ENCODE measurements around the gene IL15.
A peak's percentile ranks its signal among the peaks of the same experiment; 100 is the strongest.
"Not testable (repeated sequence)": the region's sequence is repeated elsewhere in the genome, so short reads cannot be mapped to it uniquely, and the experiment has no call there.

Gene IL15, protein sequence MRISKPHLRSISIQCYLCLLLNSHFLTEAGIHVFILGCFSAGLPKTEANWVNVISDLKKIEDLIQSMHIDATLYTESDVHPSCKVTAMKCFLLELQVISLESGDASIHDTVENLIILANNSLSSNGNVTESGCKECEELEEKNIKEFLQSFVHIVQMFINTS

GRCh38 chr4:141636082-141636770, at the start of gene IL15:
IL15 (plus strand) TSS chr4:141636583; CDS start chr4:141719465, 82,882 bp downstream.
- peak; percentile 58 to 79 for DNase-seq

GRCh38 chr4:141587897-141588296, 48.5 kb upstream of the IL15 start:
- DNase-seq, result no peak

DNA sequence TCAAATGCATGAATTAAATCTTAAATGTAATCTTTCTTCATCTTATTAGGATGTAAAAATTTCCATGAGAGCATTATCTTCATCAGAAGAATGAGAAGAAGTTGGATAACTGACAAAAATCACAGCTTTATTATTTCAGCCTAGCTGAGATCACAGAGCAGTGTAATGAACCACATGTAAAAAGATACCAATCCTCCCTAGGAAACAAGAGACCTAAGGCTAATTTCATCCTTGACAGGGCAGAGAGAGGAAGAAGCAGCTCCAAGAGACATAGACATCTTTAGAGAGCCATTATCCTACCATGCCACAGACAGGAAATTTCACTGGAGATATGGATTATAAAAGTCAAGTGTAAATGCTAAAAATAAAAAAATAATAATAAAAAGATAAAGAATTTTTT, 40.9 kb upstream of the IL15 start:
- no peak for DNase-seq

- DNase-seq, result no peak
These were observed 36.5 kb upstream of the IL15 start for GRCh38 chr4:141599853-141600252.

- DNase-seq, result not testable (repeated sequence)
These were observed 31.7 kb upstream of the IL15 start for GRCh38 chr4:141604683-141605082.

DNA sequence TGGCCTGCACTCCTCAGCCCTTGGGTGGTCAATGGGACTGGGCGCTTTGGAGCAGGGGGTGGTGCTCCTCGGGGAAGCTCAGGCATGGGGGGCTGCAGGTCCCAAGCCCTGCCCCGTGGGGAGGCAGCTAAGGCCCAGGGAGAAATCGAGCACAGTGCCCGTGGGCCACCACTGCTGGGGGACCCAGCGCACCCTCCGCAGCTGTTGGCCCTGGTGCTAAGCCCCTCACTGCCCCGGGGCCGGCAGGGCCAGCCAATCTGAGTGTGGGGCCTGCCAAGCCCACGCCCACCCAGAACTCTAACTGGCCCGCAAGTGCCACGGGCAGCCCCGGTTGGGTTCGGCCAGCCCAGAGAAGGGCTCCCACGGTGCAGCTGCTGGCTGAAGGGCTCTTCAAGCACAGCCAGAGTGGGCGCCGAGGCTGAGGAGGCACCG, 30.9 kb upstream of the IL15 start:
- no peak for DNase-seq

- no peak for DNase-seq
These were observed 27.1 kb upstream of the IL15 start for GRCh38 chr4:141609243-141609642.

DNA sequence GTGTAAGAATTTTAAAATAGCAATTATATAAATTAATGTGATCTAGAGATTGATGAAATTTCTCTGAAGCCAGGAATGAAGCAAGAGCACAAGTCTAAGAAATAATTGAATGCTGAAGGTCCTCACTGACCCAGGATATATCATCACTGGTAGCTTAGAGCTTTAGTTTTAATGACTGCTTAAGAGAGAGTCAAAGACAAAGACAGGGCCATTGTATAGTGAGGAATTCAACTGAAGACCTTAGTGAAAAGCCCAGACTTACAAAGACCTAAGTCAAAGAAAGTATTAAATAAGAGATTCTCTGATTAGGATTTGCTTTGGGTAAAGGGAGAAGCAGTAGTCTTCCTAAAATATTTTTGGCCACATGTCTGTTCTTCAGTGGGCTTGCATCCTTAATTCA, 26.0 kb upstream of the IL15 start:
- DNase-seq, result no peak

GRCh38 chr4:141614878-141615586, 21.4 kb upstream of the IL15 start:
- DNase-seq, result no peak

- DNase-seq, result not testable (repeated sequence)
These were observed 20.8 kb upstream of the IL15 start for GRCh38 chr4:141615587-141615918.

- no peak for DNase-seq
These were observed 15.7 kb upstream of the IL15 start for GRCh38 chr4:141620715-141621114.

- DNase-seq, result no peak
These were observed 11.4 kb upstream of the IL15 start for GRCh38 chr4:141625023-141625422.

DNA sequence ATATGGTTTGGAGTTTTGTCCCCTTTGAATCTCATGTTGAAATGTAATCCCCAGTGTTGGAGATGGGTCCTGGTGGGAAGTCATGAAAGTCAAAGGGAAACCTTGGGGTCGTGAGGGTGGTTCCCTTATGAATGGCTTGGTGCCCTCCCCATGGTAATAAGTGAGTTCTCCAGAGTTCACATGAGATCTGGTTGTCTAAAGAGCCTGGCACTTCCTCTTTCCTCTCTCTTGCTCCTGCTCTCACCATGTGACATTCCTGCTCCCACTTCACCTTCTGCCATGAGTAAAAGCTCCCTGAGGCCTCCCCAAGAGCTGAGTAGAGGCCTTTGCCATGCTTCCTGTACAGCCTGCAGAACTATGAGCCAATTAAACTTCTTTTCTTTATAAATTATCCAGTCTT, 5.5 kb upstream of the IL15 start:
- no peak for DNase-seq

DNA sequence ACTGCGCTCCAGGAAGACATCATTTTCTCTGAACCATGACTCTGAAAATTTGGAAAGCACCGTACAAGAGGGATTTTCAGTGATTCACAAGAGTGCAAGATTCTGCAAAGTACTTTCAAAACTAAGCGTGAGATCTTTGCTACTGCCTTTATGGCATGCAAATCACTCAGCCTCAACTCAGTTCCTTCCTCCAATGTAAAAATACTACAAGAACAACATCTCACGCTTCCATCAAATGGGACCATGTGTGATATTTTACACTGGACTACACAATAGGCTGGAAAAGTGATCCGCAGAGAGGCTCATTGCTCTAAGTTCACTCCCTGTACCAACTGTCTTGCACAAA, 674 bp upstream of the IL15 start:
- DNase-seq, result no peak

DNA sequence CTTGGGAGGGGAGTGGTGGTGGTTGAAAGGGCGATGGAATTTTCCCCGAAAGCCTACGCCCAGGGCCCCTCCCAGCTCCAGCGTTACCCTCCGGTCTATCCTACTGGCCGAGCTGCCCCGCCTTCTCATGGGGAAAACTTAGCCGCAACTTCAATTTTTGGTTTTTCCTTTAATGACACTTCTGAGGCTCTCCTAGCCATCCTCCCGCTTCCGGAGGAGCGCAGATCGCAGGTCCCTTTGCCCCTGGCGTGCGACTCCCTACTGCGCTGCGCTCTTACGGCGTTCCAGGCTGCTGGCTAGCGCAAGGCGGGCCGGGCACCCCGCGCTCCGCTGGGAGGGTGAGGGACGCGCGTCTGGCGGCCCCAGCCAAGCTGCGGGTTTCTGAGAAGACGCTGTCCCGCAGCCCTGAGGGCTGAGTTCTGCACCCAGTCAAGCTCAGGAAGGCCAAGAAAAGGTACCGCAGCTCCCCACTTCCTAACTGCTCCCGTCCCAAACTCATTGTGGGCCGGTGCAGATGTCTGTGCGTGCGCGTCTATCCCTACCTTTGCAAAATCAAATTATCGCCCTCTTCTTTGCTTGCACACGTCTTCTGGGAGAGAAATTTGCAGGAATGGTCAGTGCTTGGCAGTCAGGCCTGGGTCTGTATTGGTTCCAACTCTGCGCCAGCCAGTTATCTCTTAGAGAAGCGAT, 533 bp downstream of the IL15 start:
- DNase-seq, result no peak

GRCh38 chr4:141637565-141637964, 1.2 kb downstream of the IL15 start:
- no peak for DNase-seq

DNA sequence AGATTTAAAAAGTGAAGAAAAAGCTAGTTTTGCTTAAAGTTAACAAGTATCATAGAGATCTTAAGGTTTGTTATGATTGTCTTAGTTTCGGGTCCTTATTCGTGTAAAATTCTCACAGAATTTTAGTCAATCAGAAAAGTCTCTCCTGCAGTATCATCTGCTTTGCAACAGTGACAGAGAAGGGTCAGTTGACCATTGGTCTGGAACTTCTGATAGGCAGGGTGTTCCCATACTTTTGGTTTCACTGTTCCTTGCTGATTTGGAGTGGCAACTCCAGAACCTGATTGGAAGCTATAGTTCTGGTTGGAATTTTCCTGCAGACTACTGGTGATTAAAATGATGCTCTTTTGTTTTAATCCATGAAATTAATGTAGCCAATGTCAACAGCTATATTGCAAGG, 1.8 kb downstream of the IL15 start:
- DNase-seq, result no peak

GRCh38 chr4:141640696-141641095, 4.3 kb downstream of the IL15 start:
- DNase-seq, result no peak

GRCh38 chr4:141642063-141642462, 5.7 kb downstream of the IL15 start:
- no peak for DNase-seq

GRCh38 chr4:141642711-141643110, 6.3 kb downstream of the IL15 start:
- no peak for DNase-seq

- DNase-seq, result no peak
These were observed 7.2 kb downstream of the IL15 start for GRCh38 chr4:141643557-141643956.

- no peak for DNase-seq
These were observed 9.4 kb downstream of the IL15 start for GRCh38 chr4:141645611-141646340.

GRCh38 chr4:141646969-141647368, 10.6 kb downstream of the IL15 start:
- no peak for DNase-seq

Measured in CD4-positive, alpha-beta T cell treated with Interferon alpha-2 for 1 hour (primary cell).